Activated CD4-positive, alpha-beta T cell treated with anti-CD3 and anti-CD28 coated beads, Interleukin-2, amount 10 ng/mL, durations not matched to agents 7 days and 5 days (primary cell): ENCODE measurements around the gene CYP11A1. TPM values are rescaled to one million over a fixed set of nuclear protein-coding genes. Genes with fewer than 3 reads are reported as not detected.

Experiments used
- CTCF ChIA-PET: fragments of 350-600 bp; sonication (Branson Sonifier 250); formaldehyde crosslinking; loops from one replicate; lab custom pipeline; 2021; ENCODE audit warnings: antibody characterized with exemption; lab: Charles Lee
- POLR2A ChIA-PET: fragments of 350-600 bp; sonication (Branson Sonifier 250); formaldehyde crosslinking; loops from one replicate; lab custom pipeline; 2021; ENCODE audit warnings: antibody characterized with exemption; lab: Charles Lee
- DNase-seq: peaks from one replicate; pipeline ENCODE4 v3.0.0-alpha.2; 2020
- H3K27ac Mint-ChIP-seq: one replicate; pipeline ENCODE4 v1.8.0; 2021; ENCODE audit warnings: mild to moderate bottlenecking, moderate library complexity, mixed read lengths
- H3K27me3 Mint-ChIP-seq: one replicate; pipeline ENCODE4 v1.8.0; 2021; ENCODE audit warnings: mixed read lengths
- H3K36me3 Mint-ChIP-seq: one replicate; pipeline ENCODE4 v1.8.0; 2021; ENCODE audit warnings: low read depth, mixed read lengths
- H3K4me1 Mint-ChIP-seq: one replicate; pipeline ENCODE4 v1.8.0; 2021; ENCODE audit warnings: mixed read lengths
- H3K4me3 Mint-ChIP-seq: one replicate; pipeline ENCODE4 v1.8.0; 2021; ENCODE audit warnings: mild to moderate bottlenecking, moderate library complexity, mixed read lengths
- H3K9me3 Mint-ChIP-seq: one replicate; pipeline ENCODE4 v1.8.0; 2021; ENCODE audit warnings: mixed read lengths
- total RNA-seq, 2 experiments: library from RNA; stranded (reverse); gene quantifications; one replicate each; pipeline ENCODE4 v1.2.3, GENCODE V29; 2021

The CYP11A1 gene
- total RNA-seq, 2 experiments from 2014 or later = not detected

DNA sequence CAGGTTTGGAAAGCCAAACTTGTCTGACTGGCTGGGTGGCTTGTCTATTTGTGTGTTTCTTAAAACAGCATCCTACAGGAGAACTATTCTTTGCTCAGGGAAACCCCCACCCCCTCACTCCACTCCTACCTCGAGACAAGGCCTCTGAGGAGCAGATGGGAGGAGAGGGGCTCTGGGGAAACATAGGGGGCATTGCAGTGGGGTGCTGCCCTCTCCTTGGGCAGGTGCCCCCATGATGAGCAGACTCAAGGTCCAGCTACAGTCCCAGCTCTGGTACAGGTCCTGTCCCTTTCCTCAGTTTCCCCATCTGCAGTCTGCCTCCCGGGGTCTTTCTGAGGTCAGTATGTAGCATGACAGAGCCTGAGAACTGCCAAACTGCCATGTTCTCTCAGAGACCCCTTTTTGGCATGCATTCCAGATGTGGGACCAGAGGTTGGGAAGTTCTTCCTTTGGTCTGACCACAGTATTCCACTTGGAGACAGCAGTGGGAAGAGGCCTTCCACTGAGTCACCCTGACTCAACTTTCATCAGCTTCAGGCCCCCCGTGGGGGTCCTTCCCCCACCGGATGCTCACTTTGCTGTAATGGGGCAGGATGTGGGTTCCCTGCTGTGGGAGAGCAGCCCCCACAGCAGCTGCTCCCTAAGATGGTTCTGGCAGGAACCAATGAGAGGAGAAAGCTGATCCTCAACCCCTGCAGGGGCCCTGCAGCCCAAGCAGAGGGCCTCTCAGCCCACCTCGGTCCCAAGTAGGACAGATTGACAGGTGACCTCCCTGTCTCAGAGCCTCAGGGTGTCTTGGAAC is 32.3 kb upstream of the CYP11A1 start:
- H3K4me3 Mint-ChIP-seq = no peak overlapping the region
- H3K9me3 Mint-ChIP-seq = no peaks in the 10 kb centered on the region
- H3K27me3 Mint-ChIP-seq = no peaks in the 10 kb centered on the region
- H3K4me1 Mint-ChIP-seq = peaks cover 81% of the 10 kb centered on the region
- ChIA-PET CTCF (interaction anchor here (0.7 to 6.8 kb wide), 10 partner anchors 9 to 247 kb away, joined by 3 to 49 read pairs (median 5); no protein-coding TSS in a partner anchor), POLR2A (no interaction called here)
- peak; percentile 58 for DNase-seq
- H3K36me3 Mint-ChIP-seq = no peaks in the 10 kb centered on the region
- peak overlapping the region; percentile 69 for H3K27ac Mint-ChIP-seq

DNA sequence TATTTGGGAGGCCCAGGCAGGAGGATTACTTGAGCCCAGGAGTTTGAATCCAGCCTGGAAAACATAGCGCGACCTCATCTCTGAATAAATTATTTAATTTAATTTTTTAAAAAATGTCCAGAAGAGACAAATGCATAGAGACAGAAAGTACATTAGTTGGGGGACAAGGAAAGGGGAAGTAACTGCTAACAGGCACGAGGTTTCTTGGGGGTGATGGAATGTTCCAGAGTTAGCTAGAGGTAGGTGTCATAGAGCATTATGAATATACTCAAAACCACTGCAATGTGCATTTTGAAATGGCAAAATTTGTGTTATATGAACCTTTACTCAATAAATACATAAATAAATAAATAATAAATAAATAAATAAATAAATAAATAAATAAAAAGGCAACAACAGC is 31.7 kb upstream of the CYP11A1 start:
- CTCF ChIA-PET = interaction anchor here (1.1 to 2.8 kb wide), 3 partner anchors 11 to 17 kb away, joined by 5 to 8 read pairs (median 5); no protein-coding TSS in a partner anchor
- no peaks in the 10 kb centered on the region for H3K9me3 Mint-ChIP-seq
- H3K36me3 Mint-ChIP-seq = no peaks in the 10 kb centered on the region
- DNase-seq = no peak
- H3K27ac Mint-ChIP-seq = no peak overlapping the region
- H3K27me3 Mint-ChIP-seq = no peaks in the 10 kb centered on the region
- peaks cover 79% of the 10 kb centered on the region for H3K4me1 Mint-ChIP-seq
- H3K4me3 Mint-ChIP-seq = no peak overlapping the region
- POLR2A ChIA-PET = no interaction called here

DNA sequence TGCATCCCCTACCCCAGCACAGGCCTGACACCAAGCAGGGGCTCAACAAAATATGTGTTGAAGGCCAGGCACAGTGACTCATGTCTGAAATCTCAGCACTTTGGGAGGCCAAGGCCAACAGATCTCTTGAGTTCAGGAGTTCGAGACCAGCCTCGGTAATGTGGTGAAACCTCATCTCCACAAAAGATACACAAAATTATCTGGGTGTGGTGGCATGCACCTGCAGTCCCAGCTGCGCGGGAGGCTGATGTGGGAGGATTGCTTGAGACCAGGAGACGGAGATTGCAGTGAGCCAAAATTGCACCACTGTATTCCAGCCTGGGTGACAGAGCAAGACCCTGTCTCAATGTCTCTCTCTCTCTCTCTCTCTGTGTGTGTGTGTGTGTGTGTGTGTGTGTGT is 30.7 kb upstream of the CYP11A1 start:
- peaks cover 72% of the 10 kb centered on the region for H3K4me1 Mint-ChIP-seq
- CTCF ChIA-PET = interaction anchor here (1.1 to 1.4 kb wide), 2 partner anchors 14 to 16 kb away, joined by 5 read pairs; no protein-coding TSS in a partner anchor
- H3K36me3 Mint-ChIP-seq = no peaks in the 10 kb centered on the region
- no peaks in the 10 kb centered on the region for H3K9me3 Mint-ChIP-seq
- peak overlapping the region; percentile 72 for H3K27ac Mint-ChIP-seq
- no peaks in the 10 kb centered on the region for H3K27me3 Mint-ChIP-seq
- DNase-seq = no peak
- no peak overlapping the region for H3K4me3 Mint-ChIP-seq
- POLR2A ChIA-PET = no interaction called here

DNA sequence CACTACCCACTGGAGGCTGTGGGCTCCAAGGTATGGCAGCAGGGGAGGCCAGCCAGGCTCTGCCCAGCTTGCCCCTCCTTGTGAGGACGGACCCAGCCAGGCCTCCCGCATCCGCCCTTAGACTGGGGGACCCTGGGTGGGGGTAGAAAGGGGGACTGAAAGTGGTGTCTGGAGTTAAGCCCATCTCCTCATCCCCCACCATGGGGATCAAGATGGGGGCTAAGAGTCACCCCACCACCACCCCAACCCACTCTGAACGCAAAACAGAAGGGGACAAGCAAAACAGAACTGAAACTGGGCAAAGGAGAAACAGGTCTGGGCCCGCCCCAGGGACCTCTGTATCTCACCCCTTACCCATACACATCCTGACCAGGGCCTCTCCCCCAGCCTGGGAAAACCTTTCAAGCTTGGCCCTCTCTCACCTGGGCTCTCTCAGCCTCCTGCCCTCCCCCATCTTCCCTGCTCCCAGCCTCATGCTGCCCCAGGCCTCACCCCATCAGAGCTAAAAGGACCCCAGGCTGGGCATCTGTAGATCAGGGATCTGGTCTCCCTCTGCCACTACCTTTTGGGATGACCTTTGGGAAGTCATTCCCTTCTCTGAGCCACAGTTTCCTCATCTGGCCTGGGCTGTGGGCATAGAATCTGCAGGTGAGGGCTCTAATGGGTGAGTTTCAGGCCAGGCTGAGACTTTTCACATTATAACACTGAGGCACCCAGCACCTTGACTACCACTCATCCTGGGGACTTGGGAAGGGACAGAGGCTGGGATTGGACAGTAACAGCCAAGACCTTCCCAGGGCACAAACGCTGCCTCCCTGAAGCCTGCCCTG is 30.0 kb upstream of the CYP11A1 start:
- peak overlapping the region; percentile 72 for H3K27ac Mint-ChIP-seq
- H3K36me3 Mint-ChIP-seq = no peaks in the 10 kb centered on the region
- ChIA-PET CTCF (interaction anchor here (1.6 to 5.6 kb wide), 2 partner anchors 9 to 14 kb away, joined by 6 to 44 read pairs; no protein-coding TSS in a partner anchor), POLR2A (no interaction called here)
- no peaks in the 10 kb centered on the region for H3K9me3 Mint-ChIP-seq
- no peaks in the 10 kb centered on the region for H3K27me3 Mint-ChIP-seq
- no peak overlapping the region for H3K4me3 Mint-ChIP-seq
- no peak for DNase-seq
- peaks cover 68% of the 10 kb centered on the region for H3K4me1 Mint-ChIP-seq

DNA sequence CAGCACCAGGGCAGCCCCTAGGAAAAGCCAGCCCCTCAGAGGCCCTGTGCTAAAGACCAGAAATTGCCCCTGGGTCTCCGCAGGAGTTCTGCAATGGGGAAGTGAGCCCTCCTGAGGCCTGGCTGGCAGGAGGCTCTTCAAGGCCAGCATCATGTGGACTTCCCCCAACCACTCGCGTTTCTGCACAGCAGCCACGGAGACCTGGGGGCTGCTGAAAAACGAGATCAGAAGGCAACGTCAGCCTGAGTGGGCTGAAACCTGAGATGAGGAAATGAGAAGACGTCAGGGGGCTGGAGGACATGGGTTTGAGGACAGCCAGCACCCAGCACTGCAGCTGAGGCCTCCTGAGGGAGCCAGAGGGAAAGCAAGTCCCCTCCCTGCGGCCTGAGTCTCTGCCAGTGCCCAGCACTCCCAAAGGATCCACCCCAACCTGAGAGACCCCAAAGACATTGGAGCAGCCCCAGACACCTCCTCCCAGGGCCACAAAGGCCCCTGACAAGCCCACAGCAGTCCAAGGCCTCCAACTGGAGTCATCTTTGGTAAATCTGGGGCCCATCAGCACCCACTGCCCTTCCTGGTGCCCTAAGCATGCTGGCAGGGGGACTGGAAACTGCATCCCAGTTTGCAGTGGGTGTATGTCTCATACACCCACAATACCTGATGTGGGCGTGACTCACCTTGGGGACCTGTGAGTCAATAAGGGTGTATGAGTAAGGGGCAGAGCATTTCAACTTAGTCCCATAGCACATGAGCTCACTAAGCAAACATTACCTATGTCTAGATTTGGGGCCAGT is 29.2 kb upstream of the CYP11A1 start:
- Mint-ChIP-seq H3K27ac (no peak overlapping the region), H3K9me3 (no peaks in the 10 kb centered on the region), H3K4me1 (peaks cover 68% of the 10 kb centered on the region), H3K27me3 (no peaks in the 10 kb centered on the region), H3K4me3 (no peak overlapping the region), H3K36me3 (no peaks in the 10 kb centered on the region)
- ChIA-PET CTCF (interaction anchor here (1.6 to 5.6 kb wide), 2 partner anchors 9 to 13 kb away, joined by 6 to 44 read pairs; no protein-coding TSS in a partner anchor), POLR2A (no interaction called here)
- no peak for DNase-seq

DNA sequence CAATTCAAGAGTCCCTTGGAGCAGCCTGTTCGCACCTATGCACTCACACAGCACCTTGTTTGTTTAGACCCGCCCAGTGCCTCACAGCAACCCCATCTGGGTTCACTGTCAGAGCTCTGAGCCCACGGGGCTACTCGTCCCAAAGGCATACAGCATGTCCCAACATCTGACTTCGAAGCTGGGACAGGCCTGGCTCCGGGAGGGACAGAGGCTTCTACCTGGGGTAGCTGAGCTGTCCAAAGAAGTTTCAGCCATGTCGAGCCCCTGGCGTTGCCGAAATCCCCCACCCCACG is 28.6 kb upstream of the CYP11A1 start:
- Mint-ChIP-seq H3K4me3 (no peak overlapping the region), H3K36me3 (no peaks in the 10 kb centered on the region), H3K27ac (no peak overlapping the region), H3K27me3 (no peaks in the 10 kb centered on the region), H3K4me1 (peaks cover 67% of the 10 kb centered on the region), H3K9me3 (no peaks in the 10 kb centered on the region)
- POLR2A ChIA-PET = no interaction called here
- CTCF ChIA-PET = interaction anchor here (0.9 to 5.6 kb wide), 3 partner anchors 10 to 375 kb away, joined by 3 to 44 read pairs (median 6); no protein-coding TSS in a partner anchor
- no peak for DNase-seq

DNA sequence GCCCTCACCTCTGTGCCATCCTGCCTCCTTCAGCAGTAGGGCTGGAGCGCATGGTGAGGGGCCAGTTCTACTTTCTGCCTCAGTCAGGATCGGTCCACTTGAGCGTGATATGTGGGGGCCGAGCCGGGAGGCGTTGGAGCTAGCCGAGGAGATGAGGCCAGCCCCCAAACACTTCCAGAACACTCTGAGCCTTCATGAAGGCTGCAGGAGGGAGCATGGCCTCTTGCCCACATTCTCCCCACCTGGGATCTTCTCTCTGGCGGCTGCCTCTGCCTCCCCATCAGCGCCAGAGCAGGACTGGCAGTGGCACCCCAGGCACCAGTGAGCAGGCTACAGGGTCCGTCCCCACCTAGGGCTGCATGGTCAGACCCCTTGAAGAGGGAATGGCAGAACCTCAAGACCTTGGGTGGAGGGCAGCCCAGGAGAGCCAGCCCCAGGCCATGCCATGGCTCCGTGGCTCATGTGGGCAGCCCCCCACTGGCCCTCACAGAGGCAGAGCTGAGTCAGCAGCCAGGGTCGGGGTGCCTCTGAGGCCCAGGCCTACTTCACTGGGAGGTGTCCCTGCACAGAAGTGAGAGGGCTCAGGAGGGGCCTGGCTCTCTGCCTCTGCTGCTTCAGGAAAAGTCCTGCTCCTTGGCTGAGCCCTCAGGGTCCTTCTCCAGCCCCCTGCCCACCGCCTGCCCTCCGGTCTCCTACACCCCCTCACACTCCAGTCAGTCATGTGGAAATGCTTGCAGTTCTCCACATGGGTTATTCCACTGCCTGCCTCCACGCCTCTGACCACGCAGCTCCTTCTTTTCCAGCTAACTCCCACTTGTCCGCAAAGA is 28.1 kb upstream of the CYP11A1 start:
- Mint-ChIP-seq H3K9me3 (no peaks in the 10 kb centered on the region), H3K4me3 (no peak overlapping the region), H3K36me3 (no peaks in the 10 kb centered on the region), H3K27me3 (no peaks in the 10 kb centered on the region), H3K27ac (no peak overlapping the region), H3K4me1 (peaks cover 67% of the 10 kb centered on the region)
- POLR2A ChIA-PET = no interaction called here
- no peak for DNase-seq
- CTCF ChIA-PET = interaction anchor here (0.8 to 5.6 kb wide), 6 partner anchors 11 to 375 kb away, joined by 3 to 44 read pairs (median 4); no protein-coding TSS in a partner anchor

DNA sequence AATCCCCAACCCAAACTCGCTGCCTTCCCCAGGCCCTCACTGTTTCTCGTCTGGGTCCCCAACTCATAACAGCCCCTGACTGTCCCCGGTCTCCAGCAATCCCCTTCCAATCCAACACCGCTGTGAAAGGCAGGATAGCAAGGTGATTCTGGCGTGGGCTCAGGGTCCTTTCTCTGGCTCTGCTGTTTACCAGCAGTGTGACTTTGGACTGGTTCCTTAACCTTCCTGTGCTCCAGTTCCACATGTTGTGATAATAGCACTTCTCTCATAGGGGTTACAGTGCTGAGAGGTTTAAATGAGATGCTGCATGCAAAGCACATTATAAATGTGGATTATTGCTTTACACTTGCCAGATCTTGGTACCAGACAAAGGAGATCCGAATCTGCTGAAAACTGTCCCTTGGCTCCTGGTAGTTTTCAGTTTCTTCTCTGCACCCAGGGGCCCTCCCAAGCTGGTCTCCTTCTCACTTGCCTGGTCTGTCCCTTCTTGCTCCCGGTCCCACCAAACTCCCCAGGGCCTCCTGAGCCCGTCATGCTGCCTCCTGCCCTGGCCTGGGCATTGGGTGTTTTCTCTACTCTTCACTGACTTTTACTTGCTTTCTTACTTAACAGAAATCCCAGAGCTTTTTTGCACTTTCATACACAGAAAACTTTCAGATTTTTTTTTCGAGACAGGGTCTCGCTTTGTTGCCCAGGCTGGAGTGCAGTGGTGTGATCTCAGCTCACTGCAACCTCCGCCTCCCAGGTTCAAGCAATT is 26.8 kb upstream of the CYP11A1 start:
- Mint-ChIP-seq H3K27me3 (no peaks in the 10 kb centered on the region), H3K4me3 (no peak overlapping the region), H3K9me3 (no peaks in the 10 kb centered on the region), H3K4me1 (peaks cover 62% of the 10 kb centered on the region), H3K27ac (peak overlapping the region; percentile 58), H3K36me3 (no peaks in the 10 kb centered on the region)
- DNase-seq = no peak
- ChIA-PET CTCF (interaction anchor here (0.8 to 5.6 kb wide), 7 partner anchors 9 to 53 kb away, joined by 3 to 44 read pairs (median 4); no protein-coding TSS in a partner anchor), POLR2A (no interaction called here)

DNA sequence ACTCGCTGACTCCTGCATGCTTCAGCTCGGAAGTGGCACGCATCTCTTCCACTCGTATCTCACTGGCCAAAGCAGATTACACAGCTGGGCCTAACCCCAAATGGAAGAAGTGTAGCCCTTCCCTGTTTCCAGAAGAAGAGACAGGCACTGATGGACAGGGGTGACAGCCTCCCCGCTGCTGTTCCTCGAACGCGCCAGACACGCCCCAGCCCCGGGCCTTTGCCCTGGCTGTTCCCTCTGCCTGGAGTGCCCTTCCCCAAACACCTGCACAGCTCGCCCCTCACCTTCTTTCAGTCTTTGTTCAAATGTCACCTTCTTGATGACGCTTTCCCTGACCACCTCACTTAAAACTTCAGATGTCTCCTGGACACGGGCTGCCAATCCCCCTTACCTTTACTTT is 26.0 kb upstream of the CYP11A1 start:
- no peaks in the 10 kb centered on the region for H3K9me3 Mint-ChIP-seq
- no peak overlapping the region for H3K4me3 Mint-ChIP-seq
- peaks cover 55% of the 10 kb centered on the region for H3K4me1 Mint-ChIP-seq
- POLR2A ChIA-PET = no interaction called here
- H3K36me3 Mint-ChIP-seq = no peaks in the 10 kb centered on the region
- H3K27ac Mint-ChIP-seq = peak overlapping the region; percentile 55
- DNase-seq = no peak
- H3K27me3 Mint-ChIP-seq = no peaks in the 10 kb centered on the region
- CTCF ChIA-PET = interaction anchor here (1.2 to 5.6 kb wide), 5 partner anchors 10 to 40 kb away, joined by 3 to 44 read pairs (median 4); partner anchors contain the start of gene SEMA7A

DNA sequence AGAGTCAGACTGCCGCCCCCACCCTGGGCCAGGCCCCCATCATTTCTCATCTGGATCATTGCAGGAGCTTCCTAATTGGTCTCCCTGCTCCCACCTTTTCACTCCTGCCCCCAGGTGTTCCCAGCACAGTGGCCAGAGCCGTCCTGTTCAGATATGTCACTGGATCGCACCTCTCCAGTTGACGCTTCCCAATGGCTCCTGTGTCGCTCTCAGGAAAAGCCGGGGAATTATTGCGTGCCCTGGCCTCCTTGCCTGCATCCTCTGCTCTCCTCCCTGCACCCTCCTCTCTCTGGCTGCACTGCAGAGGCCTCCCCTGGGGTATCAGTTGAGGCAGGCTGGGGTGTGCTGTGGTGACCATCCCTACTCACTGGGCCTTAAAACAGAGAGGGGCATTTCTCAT is 25.5 kb upstream of the CYP11A1 start:
- no peak for DNase-seq
- no peaks in the 10 kb centered on the region for H3K27me3 Mint-ChIP-seq
- CTCF ChIA-PET = interaction anchor here (0.9 to 5.6 kb wide), 6 partner anchors 9 to 46 kb away, joined by 3 to 44 read pairs (median 4); partner anchors contain the start of gene SEMA7A
- no peak overlapping the region for H3K27ac Mint-ChIP-seq
- no peaks in the 10 kb centered on the region for H3K9me3 Mint-ChIP-seq
- no peak overlapping the region for H3K4me3 Mint-ChIP-seq
- H3K36me3 Mint-ChIP-seq = no peaks in the 10 kb centered on the region
- H3K4me1 Mint-ChIP-seq = peaks cover 50% of the 10 kb centered on the region
- POLR2A ChIA-PET = no interaction called here

DNA sequence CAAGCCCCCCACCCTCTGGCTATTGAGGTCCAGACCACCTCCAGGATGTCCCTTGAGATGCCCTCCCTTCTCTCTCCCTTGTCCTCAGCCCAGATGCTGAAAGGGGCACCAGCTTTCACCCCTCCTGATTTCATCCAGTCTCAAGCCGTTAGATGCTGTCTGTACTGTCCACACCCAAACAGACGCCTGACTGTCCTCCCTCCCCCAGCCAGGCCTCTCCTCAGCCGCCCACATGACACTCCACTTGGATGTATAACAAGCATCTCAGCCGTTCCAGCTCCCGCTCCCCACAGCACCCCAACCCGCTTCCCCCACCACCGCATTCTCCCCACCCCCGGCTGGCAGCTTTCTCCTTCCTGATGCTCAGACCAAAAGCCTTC is 25.0 kb upstream of the CYP11A1 start:
- Mint-ChIP-seq H3K9me3 (no peaks in the 10 kb centered on the region), H3K27me3 (no peaks in the 10 kb centered on the region), H3K4me1 (peaks cover 45% of the 10 kb centered on the region), H3K27ac (peak overlapping the region; percentile 47), H3K4me3 (no peak overlapping the region), H3K36me3 (no peaks in the 10 kb centered on the region)
- CTCF ChIA-PET = interaction anchor here (0.9 to 5.6 kb wide), 5 partner anchors 9 to 47 kb away, joined by 3 to 44 read pairs (median 4); partner anchors contain the start of gene SEMA7A
- POLR2A ChIA-PET = no interaction called here
- DNase-seq = no peak
